ENCODE data around the gene RGS21. TPM values are rescaled to one million over a fixed set of nuclear protein-coding genes. Genes with fewer than 3 reads are reported as not detected.

Gene RGS21
- total RNA-seq, 1 experiment from 2014 or later, result not detected

- Histone ChIP-seq H2AFZ (ENCODE audit: low read depth, low read length, poor library complexity, severe bottlenecking) (no peak overlapping the region), H3K27me3 (ENCODE audit: insufficient read depth, low read length) (no peaks in the 10 kb centered on the region), H3K4me2 (ENCODE audit: low read length) (no peak overlapping the region), H3K36me3 (ENCODE audit: control insufficient read depth in 1 of 2, insufficient read depth in 2 of 2, low read length in 2 of 2) (no peaks in the 10 kb centered on the region), H3K27ac (ENCODE audit: low read depth, low read length) (no peak overlapping the region), H3K9me2 (ENCODE audit: insufficient read depth) (no peaks in the 10 kb centered on the region; the same call in 1 of the 2 replicates), H3K4me1 (ENCODE audit: control insufficient read depth in 1 of 2, insufficient read depth in 2 of 2, low read length in 2 of 2) (no peaks in the 10 kb centered on the region), H4K20me1 (ENCODE audit: insufficient read depth) (no peaks in the 10 kb centered on the region), H3K9me3 (ENCODE audit: control insufficient read depth in 1 of 2, insufficient read depth in 1 of 2, low read depth in 1 of 2, low read length in 2 of 2) (no peaks in the 10 kb centered on the region), H3K9ac (ENCODE audit: low read length) (no peak overlapping the region), H3K79me2 (ENCODE audit: insufficient read depth, low read length) (no peaks in the 10 kb centered on the region), H3K4me3 (replicated peaks in 1 of 2; ENCODE audit: low read depth in 1 of 2, low read length in 2 of 2) (no peak overlapping the region)
- DNase-seq (ENCODE audit: low read depth, low spot score), result no peak
- ChIA-PET POLR2A (no interaction called here), CTCF (no interaction called here), RAD21 (ENCODE audit: low non-redundant PET in 1 of 2, low total read pairs in 2 of 2, uncharacterized antibody in 2 of 2, unreplicated experiment in 2 of 2) (no interaction called here)
- intact Hi-C loops (cut with micrococcal nuclease), result no loop called here
- no peak for ATAC-seq
- TF ChIP-seq, protein P1, sequence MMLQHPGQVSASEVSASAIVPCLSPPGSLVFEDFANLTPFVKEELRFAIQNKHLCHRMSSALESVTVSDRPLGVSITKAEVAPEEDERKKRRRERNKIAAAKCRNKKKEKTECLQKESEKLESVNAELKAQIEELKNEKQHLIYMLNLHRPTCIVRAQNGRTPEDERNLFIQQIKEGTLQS (IDR thresholded peaks at IDR 0.05), result no peak
- no peak for TF ChIP-seq REST (IDR thresholded peaks at IDR 0.05; ENCODE audit: low read depth)
- no peak for TF ChIP-seq ZFX (IDR thresholded peaks at IDR 0.05)
- no peak for TF ChIP-seq RAD21 (IDR thresholded peaks at IDR 0.05; ENCODE audit: low read depth)
- no peak for TF ChIP-seq SRF (IDR thresholded peaks at IDR 0.05; ENCODE audit: low read depth)
- TF ChIP-seq SIN3A (IDR thresholded peaks at IDR 0.05; ENCODE audit: low read depth), result no peak
- no peak for TF ChIP-seq JUND (IDR thresholded peaks at IDR 0.05)
- no peak for TF ChIP-seq POLR2AphosphoS5 (IDR thresholded peaks at IDR 0.05; ENCODE audit: low read depth, low read length)
- no peak for TF ChIP-seq EGR1 (IDR thresholded peaks at IDR 0.05; ENCODE audit: low read depth)
- no peak for TF ChIP-seq ZNF274 (IDR thresholded peaks at IDR 0.05; ENCODE audit: low read depth, low read length)
- TF ChIP-seq, protein P2, sequence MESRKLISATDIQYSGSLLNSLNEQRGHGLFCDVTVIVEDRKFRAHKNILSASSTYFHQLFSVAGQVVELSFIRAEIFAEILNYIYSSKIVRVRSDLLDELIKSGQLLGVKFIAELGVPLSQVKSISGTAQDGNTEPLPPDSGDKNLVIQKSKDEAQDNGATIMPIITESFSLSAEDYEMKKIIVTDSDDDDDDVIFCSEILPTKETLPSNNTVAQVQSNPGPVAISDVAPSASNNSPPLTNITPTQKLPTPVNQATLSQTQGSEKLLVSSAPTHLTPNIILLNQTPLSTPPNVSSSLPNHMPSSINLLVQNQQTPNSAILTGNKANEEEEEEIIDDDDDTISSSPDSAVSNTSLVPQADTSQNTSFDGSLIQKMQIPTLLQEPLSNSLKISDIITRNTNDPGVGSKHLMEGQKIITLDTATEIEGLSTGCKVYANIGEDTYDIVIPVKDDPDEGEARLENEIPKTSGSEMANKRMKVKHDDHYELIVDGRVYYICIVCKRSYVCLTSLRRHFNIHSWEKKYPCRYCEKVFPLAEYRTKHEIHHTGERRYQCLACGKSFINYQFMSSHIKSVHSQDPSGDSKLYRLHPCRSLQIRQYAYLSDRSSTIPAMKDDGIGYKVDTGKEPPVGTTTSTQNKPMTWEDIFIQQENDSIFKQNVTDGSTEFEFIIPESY (IDR thresholded peaks at IDR 0.05; ENCODE audit: extremely low read depth, insufficient replicate concordance, low read length), result no peak
- no TSS peak for BruUV-seq (replicated peaks)
These were observed 39.2 kb upstream of the RGS21 start for GRCh38 chr1:192277635-192278034.
